ENCODE data around the gene ZNF268.

- TF ChIP-seq CTCF (IDR thresholded peaks at IDR 0.05 in 2 of 3, conservative IDR thresholded peaks at IDR 0.05 in 1 of 3; ENCODE audit: borderline replicate concordance in 1 of 3, insufficient read depth in 1 of 3, low read depth in 2 of 3, low read length in 2 of 3) = no peak
- no peak for TF ChIP-seq CEBPB (IDR thresholded peaks at IDR 0.05; ENCODE audit: low read depth)
- TF ChIP-seq EZH2 (IDR thresholded peaks at IDR 0.05) = no peak
- no peak for TF ChIP-seq POLR2AphosphoS5 (IDR thresholded peaks at IDR 0.05; ENCODE audit: low read depth, low read length)
- no peak for TF ChIP-seq POLR2A (IDR thresholded peaks at IDR 0.05; ENCODE audit: borderline replicate concordance, extremely low read depth, insufficient read depth, insufficient read length)
- TF ChIP-seq ZFX (IDR thresholded peaks at IDR 0.05) = no peak
- no peak for TF ChIP-seq MAX (IDR thresholded peaks at IDR 0.05)
- TF ChIP-seq RAD21 (IDR thresholded peaks at IDR 0.05; ENCODE audit: low read depth) = no peak
- no peak for TF ChIP-seq FOSL1 (IDR thresholded peaks at IDR 0.05; ENCODE audit: low read depth)
- TF ChIP-seq ATF3 (IDR thresholded peaks at IDR 0.05) = no peak
- TF ChIP-seq REST (IDR thresholded peaks at IDR 0.05; ENCODE audit: low read depth) = no peak
- no peak for TF ChIP-seq ELF1 (IDR thresholded peaks at IDR 0.05; ENCODE audit: borderline replicate concordance, low read depth)
- no peak for TF ChIP-seq YY1 (IDR thresholded peaks at IDR 0.05; ENCODE audit: extremely low read depth, insufficient replicate concordance, low read depth, low read length)
These were observed 54.3 kb downstream of the ZNF268 start, which contains the start of gene ANHX for GRCh38 chr12:133235401-133236112.

Measured in HCT116 (cell line).